Lower leg skin (tissue), 4 donors: Measurements from ENCODE around the gene LRPPRC. TPM values are rescaled to one million over a fixed set of nuclear protein-coding genes. Genes with fewer than 3 reads are reported as not detected.
A peak's percentile ranks its signal among the peaks of the same experiment; 100 is the strongest.

Source experiments
- DNase-seq, 2 donors: peaks; one replicate each; pipeline ENCODE4 v3.0.0-alpha.2; 2019; ENCODE audit warnings: low spot score in 2 of 2
- H3K4me3 ChIP-seq: fragments of 200-600 bp; sonication (generic); 2 replicates; pipeline ENCODE4 v1.5.1; 2017; ENCODE audit warnings: mild to moderate bottlenecking, low read depth; ENCODE audit not compliant: poor library complexity, severe bottlenecking
- POLR2A ChIP-seq, 2 donors: fragments of 450-650 bp; IDR thresholded peaks; one replicate each; pipeline ENCODE4 v1.6.1; 2016 to 2017; ENCODE audit warnings: antibody characterized with exemption in 2 of 2, mild to moderate bottlenecking in 1 of 2, moderate library complexity in 1 of 2
- WGBS, 2 donors: methylation state at CpG; one replicate each; pipeline ENCODE4 v1.1.5; 2018; 5-methylcytosine and 5-hydroxymethylcytosine counted together
- intact Hi-C: fragments of 100-400 bp; cut with DNase I; formaldehyde crosslinking; loops from one replicate; pipeline ENCODE4 v1.15.0; 2023; ENCODE audit warnings: low total_unique reads
- total RNA-seq, 4 donors: library from RNA; depleted of rRNA; stranded (reverse); fragments of >200 nt; gene quantifications; one replicate each; pipeline ENCODE4 v1.1.0, GENCODE V29; 2016
- TF ChIP-seq, protein P1 (sequence below), 3 donors: fragments of 450-650 bp; IDR thresholded peaks; one replicate each; pipeline ENCODE4 v1.5.1; 2016; ENCODE audit warnings: antibody characterized with exemption in 3 of 3, mild to moderate bottlenecking in 3 of 3, moderate library complexity in 2 of 3

Gene LRPPRC
- 10 to 100 TPM; 39.5 to 51.2 (median 47.8) TPM for total RNA-seq

DNA sequence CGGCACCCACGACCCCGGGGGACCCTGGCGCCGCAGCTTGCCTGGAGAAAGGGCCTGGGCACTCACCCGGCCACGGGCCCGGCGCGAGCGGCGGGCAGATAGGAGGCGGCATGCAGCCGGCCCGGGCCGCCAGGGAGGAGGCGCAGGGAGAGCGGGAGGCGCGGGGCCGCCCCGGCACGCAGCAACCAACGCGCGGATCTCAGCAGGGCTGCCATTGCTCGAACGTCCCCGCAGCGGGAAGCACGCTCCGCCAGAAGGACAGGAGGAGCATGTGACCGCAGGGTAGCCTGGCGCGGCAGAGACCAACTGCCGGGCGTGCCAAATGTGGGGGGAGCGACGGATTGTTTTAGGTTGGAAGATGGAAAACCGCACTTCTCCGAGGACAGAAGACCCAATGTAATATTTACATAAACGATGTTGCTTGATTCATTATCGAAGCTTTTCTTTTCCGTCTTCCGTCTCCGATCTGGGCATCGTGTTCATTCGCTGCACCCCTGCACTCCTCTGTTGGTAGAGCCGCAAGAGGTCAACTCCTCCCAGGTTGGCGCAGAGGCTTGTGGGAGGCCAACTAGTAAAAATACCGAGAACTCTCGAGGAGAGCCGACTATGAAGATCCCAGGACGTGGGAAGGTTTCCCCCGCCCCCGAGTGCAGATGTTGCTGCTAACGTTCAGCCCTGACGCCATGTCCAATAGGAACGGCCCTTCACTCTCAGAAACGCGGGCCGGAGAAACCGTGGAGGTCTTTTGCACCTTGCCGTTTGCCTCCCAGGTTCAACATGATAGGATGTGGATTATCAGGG is at the start of gene LRPPRC:
Gene LRPPRC, minus strand, starts transcription at position 257 of the 801 bp plus-strand sequence. Its CDS starts 42 bp downstream, at position 215.
- H3K4me3 ChIP-seq: peak within 1 kb of the TSS; percentile 100

DNA sequence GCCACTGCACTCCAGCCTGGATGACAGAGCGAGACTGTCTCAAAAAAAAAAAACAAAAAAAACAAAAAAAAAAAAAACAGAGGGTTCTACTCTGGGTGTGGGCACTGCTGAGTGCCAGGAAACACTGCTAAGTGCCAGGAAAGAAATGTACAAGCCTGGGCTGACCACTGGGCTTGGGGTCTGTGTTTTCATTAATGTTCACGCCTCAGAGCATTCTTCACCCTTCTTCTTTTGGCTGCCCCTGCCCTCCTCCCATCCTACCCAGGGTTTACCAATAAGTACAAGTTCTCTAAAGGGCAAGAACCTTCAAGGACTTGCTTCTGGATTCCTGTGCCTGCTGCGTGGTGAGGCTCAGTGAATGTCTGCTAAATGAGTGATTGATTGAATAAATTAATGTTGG is 49.3 kb upstream of the LRPPRC start:
- WGBS, 2 donors: 70% methylated on average over 3 of the region's 3 CpGs
- no peak for TF ChIP-seq POLR2A (IDR thresholded peaks at IDR 0.05)
- TF ChIP-seq, protein P1, sequence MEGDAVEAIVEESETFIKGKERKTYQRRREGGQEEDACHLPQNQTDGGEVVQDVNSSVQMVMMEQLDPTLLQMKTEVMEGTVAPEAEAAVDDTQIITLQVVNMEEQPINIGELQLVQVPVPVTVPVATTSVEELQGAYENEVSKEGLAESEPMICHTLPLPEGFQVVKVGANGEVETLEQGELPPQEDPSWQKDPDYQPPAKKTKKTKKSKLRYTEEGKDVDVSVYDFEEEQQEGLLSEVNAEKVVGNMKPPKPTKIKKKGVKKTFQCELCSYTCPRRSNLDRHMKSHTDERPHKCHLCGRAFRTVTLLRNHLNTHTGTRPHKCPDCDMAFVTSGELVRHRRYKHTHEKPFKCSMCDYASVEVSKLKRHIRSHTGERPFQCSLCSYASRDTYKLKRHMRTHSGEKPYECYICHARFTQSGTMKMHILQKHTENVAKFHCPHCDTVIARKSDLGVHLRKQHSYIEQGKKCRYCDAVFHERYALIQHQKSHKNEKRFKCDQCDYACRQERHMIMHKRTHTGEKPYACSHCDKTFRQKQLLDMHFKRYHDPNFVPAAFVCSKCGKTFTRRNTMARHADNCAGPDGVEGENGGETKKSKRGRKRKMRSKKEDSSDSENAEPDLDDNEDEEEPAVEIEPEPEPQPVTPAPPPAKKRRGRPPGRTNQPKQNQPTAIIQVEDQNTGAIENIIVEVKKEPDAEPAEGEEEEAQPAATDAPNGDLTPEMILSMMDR (IDR thresholded peaks at IDR 0.05): no peak
- intact Hi-C loops: no loop called here
- no peak for DNase-seq
- no peak overlapping the region for H3K4me3 ChIP-seq

More for the DNA sequence above, at the start of gene LRPPRC:
- TF ChIP-seq POLR2A (IDR thresholded peaks at IDR 0.05): no peak
- TF ChIP-seq, protein P1 (IDR thresholded peaks at IDR 0.05): peak in 1 of 3 donors; percentile 26
- peak; percentile 93 to 98 for DNase-seq
- intact Hi-C loops: no loop called here
- 0% methylated on average over 38 to 50 of the region's 64 CpGs for WGBS, 2 donors

DNA sequence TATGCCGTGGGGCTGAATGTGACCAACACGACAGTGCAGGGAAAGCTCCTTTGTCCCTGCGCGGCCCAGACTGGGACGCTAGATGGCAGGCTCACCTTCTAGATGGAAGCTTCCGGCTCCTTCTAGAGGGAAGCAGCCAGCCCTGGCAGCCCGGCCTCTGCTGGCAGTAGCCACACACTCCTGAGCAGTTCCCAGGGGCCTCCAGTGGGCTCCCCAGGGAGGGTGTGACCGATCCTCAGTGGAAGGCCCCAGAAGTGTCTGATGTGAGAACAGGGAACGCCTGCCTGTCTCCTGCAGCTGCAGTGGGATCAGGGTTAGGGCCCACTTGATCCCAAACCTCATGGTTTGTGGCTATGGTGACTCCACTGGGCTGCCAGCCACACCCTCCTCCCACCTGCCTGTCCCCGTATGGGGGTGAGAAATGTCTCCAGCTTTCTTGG is 48.5 kb upstream of the LRPPRC start:
- peak; percentile 65 to 95 for DNase-seq
- no peak overlapping the region for H3K4me3 ChIP-seq
- TF ChIP-seq, protein P1 (IDR thresholded peaks at IDR 0.05): peak in 1 of 3 donors; percentile 69
- no peak for TF ChIP-seq POLR2A (IDR thresholded peaks at IDR 0.05)
- WGBS, 2 donors: 3 to 5% methylated on average over 10 of the region's 10 CpGs
- intact Hi-C loops: loop anchor here (5.0 kb wide), 1 partner anchor 1208 kb away; no protein-coding TSS in a partner anchor

DNA sequence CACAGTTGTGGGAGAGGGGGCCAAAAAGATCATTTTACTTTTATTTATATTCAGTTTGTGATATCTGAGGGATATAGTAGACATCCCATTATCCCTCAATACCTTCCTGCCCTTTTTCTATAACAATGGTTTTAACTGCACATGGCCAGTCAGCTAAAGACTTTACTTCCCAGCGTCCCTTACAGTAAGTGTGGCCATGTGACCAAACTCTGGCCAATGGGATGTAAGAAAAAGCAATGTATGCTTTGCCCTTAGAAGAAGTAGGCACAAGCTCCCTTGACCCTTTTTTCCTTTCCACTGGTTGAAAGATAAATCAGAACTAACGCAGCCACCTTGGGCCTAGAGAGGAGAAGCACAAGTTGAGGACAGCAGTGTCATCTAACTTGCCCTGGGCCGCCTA is 44.6 kb upstream of the LRPPRC start:
- H3K4me3 ChIP-seq: no peak overlapping the region
- no peak for TF ChIP-seq POLR2A (IDR thresholded peaks at IDR 0.05)
- TF ChIP-seq, protein P1 (IDR thresholded peaks at IDR 0.05): no peak
- 89 to 91% methylated on average over 3 of the region's 3 CpGs for WGBS, 2 donors
- DNase-seq: no peak
- intact Hi-C loops: loop anchor here (5.0 kb wide), 1 partner anchor 1212 kb away; no protein-coding TSS in a partner anchor

DNA sequence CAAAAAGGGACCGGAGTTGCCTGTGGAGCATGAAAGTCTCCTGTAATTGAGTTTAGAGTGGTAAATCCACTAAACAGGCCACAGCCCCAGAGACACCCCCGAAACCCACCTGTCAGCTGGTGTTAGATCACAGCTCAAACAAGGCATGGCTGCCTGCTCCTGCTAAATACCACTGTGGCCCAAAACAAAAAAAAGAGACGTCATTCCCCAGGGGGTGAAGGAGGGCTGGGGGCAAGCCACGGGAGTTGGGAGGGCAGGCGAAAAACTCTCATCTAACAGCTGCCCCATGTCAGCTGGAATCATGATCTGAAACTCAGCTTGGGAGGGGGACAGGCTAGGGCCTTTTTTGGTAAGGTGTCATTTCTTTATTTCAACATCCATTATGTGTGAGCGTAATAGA is 42.5 kb upstream of the LRPPRC start:
- intact Hi-C loops: no loop called here
- TF ChIP-seq, protein P1 (IDR thresholded peaks at IDR 0.05): no peak
- TF ChIP-seq POLR2A (IDR thresholded peaks at IDR 0.05): no peak
- DNase-seq: no peak
- 66 to 78% methylated on average over 6 of the region's 6 CpGs for WGBS, 2 donors
- H3K4me3 ChIP-seq: no peak overlapping the region
